IPS-NIHi7 (cell line): Measurements from ENCODE around the gene TRAF3IP3.
A peak's percentile ranks its signal among the peaks of the same experiment; 100 is the strongest.
"Not testable (repeated sequence)": the region's sequence is repeated elsewhere in the genome, so short reads cannot be mapped to it uniquely, and the experiment has no call there.

Experiments
- DNase-seq: peaks from one replicate; pipeline ENCODE4 v3.0.0; 2012; ENCODE audit warnings: mixed read lengths; ENCODE audit errors: extremely low spot score

TRAF3IP3 gene

GRCh38 chr1:209767706-209768105 lies 11.9 kb downstream of the TRAF3IP3 start:
- DNase-seq: no peak

- no peak for DNase-seq
Measured at GRCh38 chr1:209768354-209768774, 12.5 kb downstream of the TRAF3IP3 start.

GRCh38 chr1:209769171-209769904 lies 13.5 kb downstream of the TRAF3IP3 start:
- DNase-seq: no peak

- DNase-seq: no peak
Measured at GRCh38 chr1:209769971-209770370, 14.1 kb downstream of the TRAF3IP3 start.

- no peak for DNase-seq
Measured at GRCh38 chr1:209770636-209771415, 15.0 kb downstream of the TRAF3IP3 start.

- no peak for DNase-seq
Measured at GRCh38 chr1:209772126-209772525, 16.3 kb downstream of the TRAF3IP3 start.

- DNase-seq: no peak
Measured at GRCh38 chr1:209774592-209774991, 18.7 kb downstream of the TRAF3IP3 start.

GRCh38 chr1:209775678-209776077 lies 19.8 kb downstream of the TRAF3IP3 start:
- no peak for DNase-seq

- DNase-seq: no peak
Measured at GRCh38 chr1:209777587-209777986, 21.7 kb downstream of the TRAF3IP3 start.

- DNase-seq: no peak
Measured at GRCh38 chr1:209778102-209778501, 22.2 kb downstream of the TRAF3IP3 start.

GRCh38 chr1:209780268-209780667 lies 24.4 kb downstream of the TRAF3IP3 start:
- DNase-seq: no peak

GRCh38 chr1:209783386-209783785 lies 27.5 kb downstream of the TRAF3IP3 start:
- DNase-seq: no peak

- peak; percentile 100 for DNase-seq
Measured at GRCh38 chr1:209784265-209785169, 28.7 kb downstream of the TRAF3IP3 start, which contains the start of gene C1orf74. TSS of gene C1orf74 (minus strand) at chr1:209784559. CDS start at chr1:209783634, 925 bp downstream.

GRCh38 chr1:209785592-209785991 lies 29.7 kb downstream of the TRAF3IP3 start:
- no peak for DNase-seq

- DNase-seq: no peak
Measured at GRCh38 chr1:209786146-209786545, 30.3 kb downstream of the TRAF3IP3 start.

GRCh38 chr1:209787551-209787950 lies 31.7 kb downstream of the TRAF3IP3 start:
- no peak for DNase-seq

GRCh38 chr1:209789245-209789644 lies 33.4 kb downstream of the TRAF3IP3 start:
- no peak for DNase-seq

- no peak for DNase-seq
Measured at GRCh38 chr1:209790286-209791193, 34.7 kb downstream of the TRAF3IP3 start.

- no peak for DNase-seq
Measured at GRCh38 chr1:209791920-209792319, 36.1 kb downstream of the TRAF3IP3 start.

- not testable (repeated sequence) for DNase-seq
Measured at GRCh38 chr1:209793711-209794110, 37.9 kb downstream of the TRAF3IP3 start.
